Ectodermal cell (in vitro differentiated cells): Measurements from ENCODE around the gene HEY2.

Experiments used
- H3K27ac ChIP-seq: 2 replicates; pipeline ENCODE4 v1.7.0; 2013; ENCODE audit warnings: mild to moderate bottlenecking, low read depth, low read length; ENCODE audit not compliant: insufficient read depth, poor library complexity, severe bottlenecking
- H3K27me3 ChIP-seq: 2 replicates; pipeline ENCODE4 v1.7.0; 2013; ENCODE audit warnings: mild to moderate bottlenecking, low read length; ENCODE audit not compliant: insufficient read depth, control insufficient read depth, poor library complexity, severe bottlenecking
- H3K36me3 ChIP-seq: one replicate; pipeline ENCODE4 v1.7.0; 2013; ENCODE audit warnings: low read length; ENCODE audit not compliant: control insufficient read depth, insufficient read depth
- H3K4me1 ChIP-seq: one replicate; pipeline ENCODE4 v1.7.0; 2013; ENCODE audit warnings: low read length; ENCODE audit not compliant: control insufficient read depth, insufficient read depth
- H3K4me3 ChIP-seq: 2 replicates; pipeline ENCODE4 v1.7.0; 2013; ENCODE audit warnings: low read depth, low read length, control low read depth; ENCODE audit not compliant: insufficient read depth
- H3K9me3 ChIP-seq: 2 replicates; pipeline ENCODE4 v1.7.0; 2013; ENCODE audit warnings: mild to moderate bottlenecking, low read length, moderate library complexity; ENCODE audit not compliant: control insufficient read depth
- WGBS, 2 experiments: methylation state at CpG; one replicate each; pipeline ENCODE4 v1.1.7; 2013; ENCODE audit warnings: missing lambda C conversion rate in 2 of 2; 5-methylcytosine and 5-hydroxymethylcytosine counted together

The HEY2 gene

DNA sequence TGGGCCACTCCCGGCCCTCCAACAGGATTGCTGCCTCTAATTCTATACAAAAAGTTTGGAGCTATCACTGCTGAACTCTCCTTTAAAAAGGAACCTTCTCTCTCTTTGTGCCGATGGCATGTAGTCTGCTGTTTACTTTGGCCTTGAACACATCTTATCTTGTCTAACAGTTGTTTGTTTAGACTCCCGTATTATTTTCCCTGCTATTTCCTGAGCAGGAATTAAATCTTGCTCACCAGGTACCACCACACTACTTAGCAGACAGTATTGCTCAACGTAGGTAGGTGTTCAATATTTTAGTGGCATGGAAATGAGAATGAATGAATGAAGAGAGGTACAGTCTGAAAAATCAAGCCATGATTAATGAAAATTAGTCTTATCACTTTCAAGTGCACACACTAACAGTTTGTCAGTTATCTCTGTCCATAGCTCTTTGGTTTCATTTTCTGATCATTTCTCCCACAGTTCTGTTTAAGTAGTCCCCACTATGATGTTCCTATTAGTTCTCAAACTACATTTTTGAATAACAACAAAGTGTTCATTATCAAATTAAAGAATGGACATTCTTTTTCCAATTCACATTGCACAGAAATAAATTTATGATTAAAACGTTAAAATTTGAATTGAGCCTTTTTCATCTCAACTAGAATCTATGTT lies 6.8 kb upstream of the HEY2 start:
- peaks cover 51% of the 10 kb centered on the region for H3K27me3 ChIP-seq

DNA sequence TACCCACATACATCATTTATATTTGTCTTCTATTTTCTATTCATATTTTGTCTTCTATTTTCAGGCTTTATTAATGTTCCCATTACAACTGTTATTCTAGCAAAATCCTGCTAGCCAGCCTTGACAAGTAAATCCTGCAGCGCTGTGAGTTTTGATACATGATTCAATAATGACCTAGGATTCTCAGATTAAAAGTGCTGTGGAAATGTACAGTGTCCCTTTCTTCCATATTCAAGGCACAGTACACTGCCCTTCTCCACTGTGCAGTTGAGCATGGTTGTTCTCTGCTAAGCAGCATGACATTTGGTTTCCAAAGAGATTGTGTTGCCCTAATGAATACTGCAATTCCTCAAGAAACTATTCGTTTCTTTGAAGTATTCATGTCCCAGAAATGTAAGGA lies 5.8 kb upstream of the HEY2 start:
- peaks cover 30% of the 10 kb centered on the region for H3K4me1 ChIP-seq
- H3K27me3 ChIP-seq = peaks cover 61% of the 10 kb centered on the region

More for the DNA sequence above, 6.8 kb upstream of the HEY2 start:
- no peak overlapping the region for H3K4me3 ChIP-seq
- H3K36me3 ChIP-seq = no peaks in the 10 kb centered on the region
- H3K4me1 ChIP-seq = peaks cover 22% of the 10 kb centered on the region
- H3K27ac ChIP-seq = no peak overlapping the region
- no peaks in the 10 kb centered on the region for H3K9me3 ChIP-seq
- 91 to 92% methylated on average over 4 to 5 of the region's 5 CpGs for WGBS, 2 experiments

DNA sequence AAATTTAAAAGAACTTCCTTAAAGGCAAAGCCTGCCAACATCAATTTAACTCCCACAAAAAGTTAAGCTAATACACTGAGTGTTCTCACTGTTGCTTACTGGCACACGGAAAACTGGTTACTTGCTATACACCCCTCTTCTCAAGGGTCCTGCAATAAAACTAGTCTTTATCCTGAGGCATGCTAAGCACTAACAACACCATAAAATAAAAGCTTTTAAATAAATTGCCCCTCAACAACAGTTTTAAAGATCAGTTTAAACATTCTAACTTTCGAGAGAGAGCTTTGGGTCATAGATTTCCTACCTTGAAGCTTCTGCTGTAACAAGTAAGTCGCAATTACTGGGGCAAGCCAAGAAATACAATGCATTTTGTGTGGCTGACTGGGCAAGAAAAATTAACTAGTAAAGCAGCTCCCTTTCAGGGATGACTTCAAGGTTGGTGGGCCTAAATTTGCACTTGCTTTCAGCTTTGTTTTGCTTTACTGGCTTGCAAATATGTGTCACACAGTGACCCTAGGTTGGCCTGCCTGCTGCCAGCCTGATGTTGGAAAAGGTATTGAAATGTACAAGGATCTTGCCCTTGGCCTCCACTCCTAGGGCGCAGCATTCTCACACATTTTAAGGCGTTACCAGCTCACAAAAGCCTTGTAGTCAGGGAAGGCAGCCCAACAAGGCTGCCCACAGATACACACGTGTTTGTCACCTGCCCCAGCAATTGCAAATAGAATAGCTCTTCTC lies 4.0 kb upstream of the HEY2 start:
- Histone ChIP-seq H3K4me1 (peaks cover 36% of the 10 kb centered on the region), H3K36me3 (no peaks in the 10 kb centered on the region), H3K27me3 (peaks cover 79% of the 10 kb centered on the region), H3K27ac (no peak overlapping the region), H3K4me3 (no peak overlapping the region), H3K9me3 (no peaks in the 10 kb centered on the region)
- 8% methylated on average over 6 of the region's 6 CpGs for WGBS, 2 experiments

More for the DNA sequence above, 5.8 kb upstream of the HEY2 start:
- Histone ChIP-seq H3K4me3 (no peak overlapping the region), H3K36me3 (no peaks in the 10 kb centered on the region), H3K9me3 (no peaks in the 10 kb centered on the region), H3K27ac (no peak overlapping the region)
- 90 to 93% methylated on average over 2 of the region's 2 CpGs for whole genome bisulfite sequencing, 2 experiments

DNA sequence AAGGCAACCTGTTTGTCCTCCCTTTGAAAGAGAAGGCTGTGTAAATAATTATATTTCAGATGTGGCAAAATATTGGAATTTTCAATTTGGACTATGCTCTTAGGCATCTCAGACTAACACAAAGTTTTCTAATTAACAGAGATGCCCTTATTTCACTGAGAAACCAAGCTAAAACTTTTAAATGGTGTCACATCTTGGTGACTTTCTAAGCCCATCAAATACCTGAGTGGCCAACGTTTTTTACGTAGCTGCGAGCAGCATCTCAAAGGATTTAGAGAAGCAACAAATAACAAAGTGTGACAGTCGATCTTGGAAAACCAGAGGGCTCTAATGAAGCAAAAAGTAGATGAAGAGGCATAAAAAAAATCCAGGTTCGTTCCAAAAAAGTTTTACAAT lies 3.4 kb upstream of the HEY2 start:
- peak overlapping the region; percentile 70 for H3K4me3 ChIP-seq
- H3K9me3 ChIP-seq = no peaks in the 10 kb centered on the region
- H3K27me3 ChIP-seq = peaks cover 84% of the 10 kb centered on the region
- H3K4me1 ChIP-seq = peaks cover 36% of the 10 kb centered on the region
- WGBS, 2 experiments = 3 to 6% methylated on average over 5 of the region's 5 CpGs
- H3K27ac ChIP-seq = no peak overlapping the region
- H3K36me3 ChIP-seq = no peaks in the 10 kb centered on the region

- Histone ChIP-seq H3K9me3 (no peaks in the 10 kb centered on the region), H3K36me3 (no peaks in the 10 kb centered on the region), H3K4me3 (peak overlapping the region; percentile 70), H3K27ac (no peak overlapping the region), H3K4me1 (peaks cover 36% of the 10 kb centered on the region), H3K27me3 (peaks cover 92% of the 10 kb centered on the region)
- WGBS, 2 experiments = 1% methylated on average over 32 of the region's 32 CpGs
These were observed 2.5 kb upstream of the HEY2 start for GRCh38 chr6:125746731-125747588.

DNA sequence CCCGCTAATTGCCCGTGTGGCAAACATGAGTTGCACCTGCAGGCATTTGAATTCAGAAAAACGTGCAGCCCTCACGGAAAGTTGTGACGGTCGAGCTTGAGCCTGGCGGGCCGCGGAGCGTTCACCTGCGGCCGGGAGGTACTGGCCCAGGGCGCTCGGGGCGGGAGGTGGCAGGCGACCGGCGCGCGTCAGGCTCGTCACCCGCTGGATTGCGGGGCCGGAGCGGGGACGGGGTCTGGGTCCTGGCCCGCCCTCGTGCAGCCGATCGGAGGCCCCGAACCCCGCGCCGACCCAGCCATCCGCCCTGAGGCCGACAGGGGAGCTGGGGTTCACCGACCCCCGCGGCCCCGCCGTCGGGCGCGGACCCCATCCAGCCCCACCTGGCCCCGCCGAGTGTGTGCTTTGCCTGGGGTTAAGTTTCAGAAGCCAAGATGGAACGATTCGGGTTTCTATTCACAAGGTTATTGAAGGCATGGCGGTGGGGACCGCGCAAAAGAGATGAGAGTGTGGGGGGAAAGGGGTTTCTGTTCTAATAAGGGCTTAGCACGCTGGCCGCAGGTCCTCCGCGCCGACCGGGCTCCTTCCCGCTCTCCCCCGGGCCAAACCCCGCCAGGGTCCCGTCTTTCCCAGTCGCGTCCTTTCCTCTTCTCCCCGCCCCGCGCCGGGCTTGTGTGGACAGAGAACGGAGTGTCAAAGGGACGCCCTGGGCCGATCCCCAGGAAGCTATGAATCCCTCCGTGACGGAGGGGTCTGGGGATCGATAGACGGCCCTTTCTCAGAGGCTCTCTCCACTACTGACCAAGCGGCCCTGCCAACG lies 1.6 kb upstream of the HEY2 start:
- no peaks in the 10 kb centered on the region for H3K36me3 ChIP-seq
- H3K27me3 ChIP-seq = peaks cover 93% of the 10 kb centered on the region
- H3K4me1 ChIP-seq = peaks cover 36% of the 10 kb centered on the region
- WGBS, 2 experiments = 0% methylated on average over 76 of the region's 76 CpGs
- no peaks in the 10 kb centered on the region for H3K9me3 ChIP-seq
- H3K4me3 ChIP-seq = peak overlapping the region; percentile 70
- H3K27ac ChIP-seq = no peak overlapping the region

GRCh38 chr6:125748406-125749172 lies 843 bp upstream of the HEY2 start:
- peaks cover 36% of the 10 kb centered on the region for H3K4me1 ChIP-seq
- no peak overlapping the region for H3K27ac ChIP-seq
- peaks cover 89% of the 10 kb centered on the region for H3K27me3 ChIP-seq
- 0 to 1% methylated on average over 42 of the region's 42 CpGs for WGBS, 2 experiments
- peak overlapping the region; percentile 70 for H3K4me3 ChIP-seq
- H3K9me3 ChIP-seq = no peaks in the 10 kb centered on the region
- H3K36me3 ChIP-seq = no peaks in the 10 kb centered on the region

DNA sequence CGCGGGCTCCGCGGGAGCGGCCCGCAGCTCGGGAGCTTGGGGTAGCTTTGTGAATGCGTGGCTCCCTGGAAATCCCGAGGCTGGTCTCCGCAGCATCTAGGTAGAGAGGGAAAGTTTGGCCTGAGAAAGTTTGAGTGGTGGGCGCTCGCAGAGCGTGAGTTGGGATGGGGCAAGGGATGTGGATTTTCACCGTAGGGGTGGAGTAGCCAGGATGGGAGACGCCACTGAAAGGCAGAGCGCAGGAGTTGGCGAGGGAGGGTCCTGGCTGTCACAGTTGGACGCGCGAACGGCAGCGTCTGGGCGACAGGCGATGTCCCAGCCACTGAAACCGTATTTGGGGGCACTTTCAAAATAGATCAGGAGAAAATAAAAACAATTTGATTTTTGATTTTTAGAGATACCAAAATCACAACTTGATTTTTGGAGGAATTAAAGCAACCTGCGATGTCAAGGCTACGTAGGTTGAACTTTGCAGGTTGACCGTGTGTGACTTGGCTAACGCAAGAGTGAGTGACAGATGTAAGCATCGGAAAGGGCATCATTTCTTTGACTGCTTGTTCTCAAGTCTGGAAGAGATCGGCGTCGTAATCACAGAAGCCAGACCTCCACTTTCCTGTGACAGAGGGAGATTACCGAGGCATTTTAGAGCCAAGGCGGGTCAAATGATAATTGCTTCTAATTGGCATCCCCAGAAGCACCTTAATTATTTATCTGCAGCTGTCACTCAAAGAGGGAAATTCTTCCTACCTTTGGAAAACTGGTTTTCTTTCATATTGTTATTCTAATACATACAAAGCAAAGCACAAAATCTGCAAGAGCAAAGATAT lies 646 bp downstream of the HEY2 start:
- WGBS, 2 experiments = 1% methylated on average over 35 of the region's 35 CpGs

More for the DNA sequence above, 646 bp downstream of the HEY2 start:
- Histone ChIP-seq H3K9me3 (no peaks in the 10 kb centered on the region), H3K4me1 (peaks cover 36% of the 10 kb centered on the region), H3K27ac (no peak overlapping the region), H3K27me3 (peaks cover 76% of the 10 kb centered on the region), H3K4me3 (peak overlapping the region; percentile 70), H3K36me3 (no peaks in the 10 kb centered on the region)
